HG03097 (cell line): Measurements from ENCODE around the gene NMNAT3.

Source experiments
- ATAC-seq: cut with Tn5 transposase; IDR thresholded peaks from one replicate; pipeline ENCODE4 v1.9.1; 2021; ENCODE audit not compliant: unreplicated experiment, low FRiP score

Gene NMNAT3

DNA sequence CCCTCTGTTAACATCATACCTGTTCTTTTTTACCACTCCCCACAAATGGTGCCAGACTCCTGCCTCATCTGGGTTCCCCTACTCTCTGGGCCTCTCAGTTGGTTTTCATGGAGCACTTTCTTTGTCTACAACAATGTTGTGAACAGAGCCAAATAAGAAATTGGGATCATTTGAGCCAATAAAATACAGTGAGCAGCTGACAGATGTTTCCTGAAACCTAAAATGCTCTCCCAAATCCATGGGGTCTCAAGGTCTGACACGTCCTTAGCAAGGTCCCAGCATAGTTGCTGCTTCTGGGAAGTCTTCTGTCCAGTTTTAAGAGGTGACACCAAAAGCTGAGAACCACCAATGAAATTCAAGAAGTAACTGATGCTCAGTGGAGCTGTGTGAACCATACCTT, 1.7 kb downstream of the NMNAT3 start:
- ATAC-seq: no peak

DNA sequence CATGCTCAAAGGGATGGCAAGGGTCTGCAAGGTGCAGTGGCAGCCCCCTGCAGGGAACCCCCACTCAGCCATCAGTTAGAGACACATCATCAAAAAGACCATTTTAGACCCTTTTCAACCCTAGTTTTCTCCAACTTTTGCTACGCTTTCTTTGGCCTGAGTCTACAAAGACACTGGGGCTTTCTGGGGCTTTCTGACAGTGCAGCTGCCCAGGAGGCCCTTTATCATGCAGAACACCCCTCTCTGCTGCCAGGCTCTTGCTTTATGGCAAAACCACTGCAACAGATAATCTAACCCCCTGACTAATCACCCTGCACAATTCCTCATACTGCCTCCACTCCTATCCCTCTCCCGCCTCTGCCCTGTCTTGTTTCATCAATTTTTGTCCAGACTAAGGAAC, 2.4 kb downstream of the NMNAT3 start:
- no peak for ATAC-seq

DNA sequence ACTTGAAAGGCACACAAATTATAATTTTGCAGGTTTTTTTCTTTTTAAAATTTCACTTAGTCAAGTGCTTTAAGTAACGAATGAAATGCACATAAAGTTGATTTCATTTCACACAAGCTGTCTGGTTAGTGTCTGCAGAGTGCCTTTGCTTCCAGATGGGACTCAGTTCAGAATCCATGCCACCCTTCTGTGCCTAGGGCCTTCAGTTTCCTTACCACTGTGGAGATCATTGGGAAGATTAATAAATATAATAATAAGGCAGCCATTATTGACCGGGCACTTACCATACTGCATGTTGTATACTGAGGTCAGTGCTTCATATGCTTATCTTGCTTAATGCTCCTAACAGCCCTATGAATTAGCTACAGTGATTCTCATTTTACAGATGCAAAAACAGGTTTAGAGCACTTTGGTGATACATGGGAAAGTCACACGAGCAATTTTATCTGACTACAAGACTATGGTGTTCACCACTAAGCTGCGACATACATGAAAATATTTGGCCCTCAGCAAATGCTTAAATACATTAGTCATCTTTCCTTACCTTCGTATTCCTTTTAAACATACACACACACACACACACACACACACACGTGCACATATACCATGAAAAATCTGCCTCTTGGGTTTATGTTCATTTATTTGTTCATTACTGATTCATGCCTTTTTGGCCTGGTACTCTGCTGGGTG, 3.1 kb downstream of the NMNAT3 start:
- no peak for ATAC-seq

DNA sequence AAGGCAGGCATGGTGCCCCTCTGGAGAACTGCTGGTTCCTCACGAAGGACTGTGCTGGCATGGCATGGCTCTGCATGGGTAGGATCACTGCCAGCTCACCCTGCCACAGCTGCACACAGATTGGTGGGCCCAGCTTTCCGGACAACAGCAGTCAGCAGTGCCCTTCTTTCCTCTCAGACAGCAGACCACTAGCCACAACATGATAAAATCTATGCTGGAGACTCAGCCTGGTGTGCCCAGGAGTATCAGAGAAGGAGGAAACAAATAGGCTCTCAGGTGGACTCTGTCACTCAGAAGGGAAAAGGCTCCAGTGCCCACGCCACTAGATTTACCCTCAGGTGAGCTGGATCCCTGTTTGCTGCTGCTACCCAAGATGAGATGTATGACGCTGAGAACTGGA, 4.9 kb downstream of the NMNAT3 start:
- no peak for ATAC-seq

GRCh38 chr3:139671863-139672646, 5.7 kb downstream of the NMNAT3 start:
- ATAC-seq: no peak

- no peak for ATAC-seq
Measured at GRCh38 chr3:139671107-139671506, 6.7 kb downstream of the NMNAT3 start.

DNA sequence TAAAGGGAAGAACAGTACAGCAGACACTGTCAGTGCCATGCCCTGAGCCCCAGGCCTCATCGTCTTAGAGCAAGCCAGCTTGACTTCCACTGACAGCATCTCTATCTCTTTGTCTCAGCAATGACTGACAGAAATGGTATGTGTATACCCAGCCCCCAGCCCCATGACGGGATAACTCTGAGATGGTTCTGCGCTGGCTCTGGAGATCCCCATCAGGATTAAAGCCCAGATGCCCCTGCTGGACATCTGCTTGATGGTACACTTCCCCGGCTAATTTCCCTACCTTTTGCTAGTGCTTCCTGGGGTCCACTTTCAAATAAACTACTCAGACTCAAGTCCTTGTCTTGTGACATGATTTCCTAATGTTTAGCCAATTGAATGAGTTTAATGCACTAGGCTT, 7.6 kb downstream of the NMNAT3 start:
- ATAC-seq: no peak

- no peak for ATAC-seq
Measured at GRCh38 chr3:139668332-139668731, 9.4 kb downstream of the NMNAT3 start.

GRCh38 chr3:139664958-139665357, 12.8 kb downstream of the NMNAT3 start:
- ATAC-seq: no peak

DNA sequence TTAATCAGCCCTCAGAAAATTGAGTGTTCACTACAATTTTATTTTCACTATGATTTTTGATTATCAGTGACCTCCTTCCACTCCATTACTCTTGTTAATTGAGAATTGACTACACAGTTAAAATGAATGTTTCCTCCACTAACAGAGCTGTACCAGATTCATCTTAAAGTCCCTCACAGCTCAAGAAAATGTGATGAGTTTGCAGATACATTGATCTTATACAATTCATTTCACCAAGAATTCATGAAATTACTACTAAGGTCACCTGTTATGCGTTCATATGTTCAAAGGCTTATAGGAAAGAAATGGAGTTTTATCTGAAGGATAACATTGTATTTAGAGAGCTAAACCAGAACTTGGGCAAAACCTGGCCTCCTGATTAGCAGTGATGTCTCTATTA, 17.5 kb downstream of the NMNAT3 start:
- no peak for ATAC-seq

DNA sequence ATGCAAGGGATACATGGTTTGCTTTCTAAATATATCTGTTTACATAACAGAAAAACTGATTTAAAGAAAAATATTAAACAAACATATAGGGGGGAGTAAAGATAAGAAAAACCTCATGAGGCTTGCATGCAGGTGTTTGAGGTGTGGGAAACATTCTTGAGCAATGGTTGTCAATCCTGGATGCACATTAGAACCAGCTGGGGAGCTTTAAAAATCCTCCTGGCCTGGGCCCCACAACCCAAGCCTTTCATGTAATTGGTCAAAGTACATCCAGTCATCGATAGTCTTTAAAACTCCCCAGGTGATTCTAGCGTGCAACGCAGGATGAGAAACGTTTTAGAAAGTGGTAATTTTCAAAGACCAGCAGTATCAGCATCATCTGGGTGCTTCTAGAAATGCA, 18.3 kb downstream of the NMNAT3 start:
- ATAC-seq: no peak

GRCh38 chr3:139657936-139658335, 19.8 kb downstream of the NMNAT3 start:
- no peak for ATAC-seq

DNA sequence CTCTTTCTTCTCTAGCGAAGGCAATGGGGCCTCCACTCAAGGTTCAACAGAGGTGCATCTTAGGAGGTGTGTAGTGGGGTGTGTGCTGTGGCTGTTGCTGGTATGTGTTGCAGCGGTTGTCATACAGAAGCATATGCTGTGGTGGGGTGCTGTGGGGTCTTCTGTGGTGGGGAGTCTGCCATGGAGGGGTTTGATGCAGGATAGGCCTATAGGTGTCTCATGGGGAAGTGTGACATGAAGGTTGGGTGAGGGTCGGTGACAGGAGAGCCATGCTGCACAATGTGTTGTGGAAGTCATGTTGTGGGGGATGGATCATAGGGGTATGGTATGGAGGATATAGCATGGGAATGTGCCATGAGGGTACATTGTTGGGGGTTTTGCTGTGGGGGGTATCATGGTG, 20.3 kb downstream of the NMNAT3 start:
- no peak for ATAC-seq

GRCh38 chr3:139655909-139656595, 21.7 kb downstream of the NMNAT3 start:
- ATAC-seq: no peak

- ATAC-seq: no peak
Measured at GRCh38 chr3:139654637-139655365, 23.0 kb downstream of the NMNAT3 start.

DNA sequence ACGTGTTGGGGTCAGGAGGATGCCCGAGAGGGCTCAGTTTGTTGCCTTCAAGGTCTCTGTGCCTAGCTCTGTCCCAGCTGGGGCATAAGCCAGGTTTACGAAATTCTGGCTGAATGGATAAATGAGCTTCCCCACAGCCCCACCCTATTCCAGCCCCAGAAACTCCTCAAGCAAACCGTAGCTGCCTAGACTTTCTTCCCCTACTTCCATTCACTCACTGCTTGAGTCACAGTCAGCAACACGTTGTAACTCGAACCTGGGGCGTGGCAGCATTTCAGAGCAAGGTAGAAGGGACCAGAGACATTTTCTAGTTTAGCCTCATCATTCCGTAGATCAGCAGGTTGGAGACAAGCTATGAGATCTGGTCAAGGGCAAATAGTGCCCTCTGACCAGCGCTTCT, 24.2 kb downstream of the NMNAT3 start:
- no peak for ATAC-seq

GRCh38 chr3:139652561-139652960, 25.2 kb downstream of the NMNAT3 start:
- ATAC-seq: no peak

- no peak for ATAC-seq
Measured at GRCh38 chr3:139647866-139648435, 29.8 kb downstream of the NMNAT3 start.

GRCh38 chr3:139646512-139646911, 31.3 kb downstream of the NMNAT3 start:
- ATAC-seq: no peak

GRCh38 chr3:139642996-139643395, 34.8 kb downstream of the NMNAT3 start:
- no peak for ATAC-seq

DNA sequence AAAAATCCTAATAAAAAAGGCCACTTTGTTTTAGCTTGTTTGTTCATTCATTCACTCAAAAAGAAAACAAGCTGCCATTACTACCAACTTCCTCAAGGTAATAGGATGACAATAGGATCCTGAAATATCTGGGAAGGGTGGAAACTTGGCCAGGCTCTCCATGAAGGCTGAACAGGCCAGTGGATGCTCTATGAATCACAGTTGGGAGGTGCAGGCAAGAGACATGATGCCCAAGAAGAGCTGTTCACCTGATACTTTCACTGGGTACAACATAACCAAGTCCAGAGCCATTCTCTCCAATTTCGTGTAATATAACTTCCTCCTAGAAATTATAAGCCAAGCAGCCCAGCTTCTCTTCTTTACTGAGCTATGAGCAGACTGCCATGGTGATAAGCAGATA, 37.3 kb downstream of the NMNAT3 start:
- ATAC-seq: no peak
